Liver (tissue), 9 donors: ENCODE data around the gene IP6K3. TPM values are rescaled to one million over a fixed set of nuclear protein-coding genes. Genes with fewer than 3 reads are reported as not detected.

Experiments
- DNase-seq: peaks from one replicate; pipeline ENCODE4 v3.0.0-alpha.2; 2017; ENCODE audit warnings: low spot score
- H3K27ac ChIP-seq, 2 donors: one replicate each; pipeline ENCODE4 v1.7.0; 2013; ENCODE audit warnings: inconsistent platforms in 2 of 2, low read length in 2 of 2, control low read depth in 1 of 2, low read depth in 1 of 2, mild to moderate bottlenecking in 1 of 2
- H3K27me3 ChIP-seq, 4 donors: one replicate each; pipeline versions ENCODE4 v1.6.1 to v1.7.0; 2013; ENCODE audit warnings: low read length in 3 of 4, inconsistent platforms in 1 of 4, mild to moderate bottlenecking in 1 of 4, moderate library complexity in 1 of 4; ENCODE audit not compliant: control insufficient read depth in 4 of 4, insufficient read depth in 4 of 4
- H3K36me3 ChIP-seq, 4 donors: one replicate each; pipeline versions ENCODE4 v1.6.1 to v1.7.0; 2013; ENCODE audit warnings: low read length in 3 of 4, mild to moderate bottlenecking in 3 of 4, low read depth in 1 of 4, moderate library complexity in 1 of 4; ENCODE audit not compliant: control insufficient read depth in 4 of 4, insufficient read depth in 3 of 4
- H3K4me1 ChIP-seq, 4 donors: one replicate each; pipeline versions ENCODE4 v1.6.1 to v1.7.0; 2013; ENCODE audit warnings: low read length in 3 of 4, mild to moderate bottlenecking in 3 of 4, moderate library complexity in 1 of 4; ENCODE audit not compliant: control insufficient read depth in 4 of 4, insufficient read depth in 4 of 4
- H3K4me3 ChIP-seq, 3 donors: one replicate each; pipeline versions ENCODE4 v1.6.1 to v1.7.0; 2013; ENCODE audit warnings: low read length in 3 of 3, control low read depth in 1 of 3, low read depth in 1 of 3, mild to moderate bottlenecking in 1 of 3
- H3K9ac ChIP-seq, 2 donors: one replicate each; pipeline ENCODE4 v1.7.0; 2013; ENCODE audit warnings: low read length in 2 of 2, mild to moderate bottlenecking in 2 of 2, moderate library complexity in 2 of 2, control low read depth in 1 of 2, low read depth in 1 of 2
- H3K9me3 ChIP-seq, 4 donors: one replicate each; pipeline versions ENCODE4 v1.6.1 to v1.7.0; 2013; ENCODE audit warnings: low read length in 3 of 4; ENCODE audit not compliant: control insufficient read depth in 4 of 4
- ATF3 ChIP-seq: IDR thresholded peaks from 2 replicates; pipeline ENCODE4 v1.6.1; 2016; ENCODE audit warnings: antibody characterized with exemption
- EGR1 ChIP-seq, 2 donors: IDR thresholded peaks; 2 replicates each; pipeline ENCODE4 v1.6.1; 2016 to 2018; ENCODE audit warnings: antibody characterized with exemption in 2 of 2, low read depth in 2 of 2
- FOXA1 ChIP-seq: IDR thresholded peaks from 2 replicates; pipeline ENCODE4 v1.6.1; 2016; ENCODE audit warnings: antibody characterized with exemption
- FOXA2 ChIP-seq: IDR thresholded peaks from 2 replicates; pipeline ENCODE4 v1.6.1; 2016; ENCODE audit warnings: antibody characterized with exemption
- GABPA ChIP-seq, 2 donors: IDR thresholded peaks in 1 of 2; conservative IDR thresholded peaks in 1 of 2; 2 replicates each; pipeline ENCODE4 v1.6.1; 2016; ENCODE audit warnings: antibody characterized with exemption in 2 of 2, mild to moderate bottlenecking in 1 of 2, moderate library complexity in 1 of 2
- HNF4A ChIP-seq, 2 donors: conservative IDR thresholded peaks; 2 replicates each; pipeline ENCODE4 v1.6.1; 2016; ENCODE audit warnings: antibody characterized with exemption in 2 of 2, mild to moderate bottlenecking in 2 of 2
- HNF4G ChIP-seq: IDR thresholded peaks from 2 replicates; pipeline ENCODE4 v1.6.1; 2016; ENCODE audit warnings: antibody characterized with exemption
- JUND ChIP-seq, 2 donors: IDR thresholded peaks; 2 replicates each; pipeline ENCODE4 v1.6.1; 2016; ENCODE audit warnings: antibody characterized with exemption in 2 of 2
- MAX ChIP-seq: IDR thresholded peaks from 2 replicates; pipeline ENCODE4 v1.6.1; 2016; ENCODE audit warnings: antibody characterized with exemption
- NR2F2 ChIP-seq: IDR thresholded peaks from 2 replicates; pipeline ENCODE4 v1.6.1; 2016; ENCODE audit warnings: antibody characterized with exemption
- RAD21 ChIP-seq, 2 donors: IDR thresholded peaks; 2 replicates each; pipeline ENCODE4 v1.6.1; 2016; ENCODE audit warnings: antibody characterized with exemption in 2 of 2, mild to moderate bottlenecking in 2 of 2
- REST ChIP-seq: IDR thresholded peaks from 2 replicates; pipeline ENCODE4 v1.6.1; 2016; ENCODE audit warnings: antibody characterized with exemption, mild to moderate bottlenecking
- RXRA ChIP-seq, 2 donors: IDR thresholded peaks; 2 replicates each; pipeline ENCODE4 v1.6.1; 2017 to 2018; ENCODE audit warnings: antibody characterized with exemption in 2 of 2, mild to moderate bottlenecking in 1 of 2
- SP1 ChIP-seq: IDR thresholded peaks from 2 replicates; pipeline ENCODE4 v1.6.1; 2018; ENCODE audit warnings: antibody characterized with exemption, mild to moderate bottlenecking
- YY1 ChIP-seq: IDR thresholded peaks from 2 replicates; pipeline ENCODE4 v1.6.1; 2016; ENCODE audit warnings: antibody characterized with exemption, mild to moderate bottlenecking
- WGBS: extraction: QIAGEN DNeasy Blood & Tissue Kit; methylation state at CpG from one replicate; pipeline ENCODE4 v1.1.7; 2013; 5-methylcytosine and 5-hydroxymethylcytosine counted together
- polyA plus RNA-seq, 2 donors: library from polyadenylated mRNA; stranded (reverse) in 1 of 2; unstranded in 1 of 2; fragments of 200-250 nt in 1 of 2; fragments of >200 nt in 1 of 2; fragmentation: Nextera tagmentation in 1 of 2; extraction: Ambion mirVana in 1 of 2; gene quantifications; one replicate each; pipeline versions ENCODE4 v1.2.1 to v1.2.3, GENCODE V29; 2013 to 2015
- total RNA-seq, 2 donors: library from RNA; depleted of rRNA; stranded (reverse); fragments of >200 nt; gene quantifications; one replicate each; pipeline ENCODE4 v1.2.3, GENCODE V29; 2014
- TF ChIP-seq, protein P1 (sequence below): IDR thresholded peaks from 2 replicates; pipeline ENCODE4 v1.6.1; 2016; ENCODE audit warnings: antibody characterized with exemption
- TF ChIP-seq, protein P2 (sequence below): fragments of 150-350 bp; IDR thresholded peaks from 2 replicates; pipeline ENCODE4 v1.5.1; 2017; ENCODE audit warnings: improper control_type of control experiment, low read depth, low read length; ENCODE audit not compliant: missing input control
- donor health status: healthy.
- donor health status: healthy.
- donor health status: healthy.
- donor health status: healthy.
- donor health status: healthy.

The IP6K3 gene
- total and polyA plus RNA-seq, 4 donors: 1.5 to 12.9 (median 6.7) TPM

DNA sequence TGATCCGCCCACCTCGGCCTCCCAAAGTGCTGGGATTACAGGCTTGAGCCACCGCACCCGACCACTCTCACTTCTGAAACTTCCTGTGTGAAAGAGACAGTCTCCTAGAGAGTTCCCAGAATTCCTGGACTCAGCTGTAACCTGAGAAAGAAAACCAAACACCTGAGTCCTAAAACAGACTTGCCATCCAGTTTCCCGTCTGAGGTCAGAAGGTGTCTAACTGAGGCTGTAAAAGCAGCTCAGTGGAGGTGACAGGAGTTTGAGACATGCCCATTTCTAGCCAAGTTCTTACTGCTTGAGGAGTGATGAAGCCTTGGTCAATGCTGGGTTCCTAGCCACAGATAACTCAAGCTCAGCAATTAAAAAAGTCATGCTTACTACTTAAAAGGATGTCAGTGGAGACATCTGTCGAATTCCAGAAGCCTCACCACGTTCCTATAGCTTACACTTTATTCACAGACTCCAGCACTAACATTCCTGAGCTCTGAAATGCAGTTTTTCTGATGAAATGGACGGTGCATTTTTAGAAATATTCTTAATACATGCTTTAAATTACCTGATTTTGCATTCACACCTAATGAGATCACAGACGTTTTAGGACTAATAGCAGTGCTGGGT, 41.3 kb downstream of the IP6K3 start:
- Histone ChIP-seq H3K9ac (no peak overlapping the region), H3K9me3 (no peaks in the 10 kb centered on the region), H3K27me3 (no peaks in the 10 kb centered on the region), H3K36me3 (peaks cover under 1 to 8% (median 2%) of the 10 kb centered on the region in 4 donors), H3K4me1 (peaks cover 0 to under 1% (median under 1%) of the 10 kb centered on the region in 4 donors), H3K27ac (no peak overlapping the region), H3K4me3 (no peak overlapping the region)
- WGBS: 96% methylated on average over 9 of the region's 9 CpGs
- TF ChIP-seq, protein P1, sequence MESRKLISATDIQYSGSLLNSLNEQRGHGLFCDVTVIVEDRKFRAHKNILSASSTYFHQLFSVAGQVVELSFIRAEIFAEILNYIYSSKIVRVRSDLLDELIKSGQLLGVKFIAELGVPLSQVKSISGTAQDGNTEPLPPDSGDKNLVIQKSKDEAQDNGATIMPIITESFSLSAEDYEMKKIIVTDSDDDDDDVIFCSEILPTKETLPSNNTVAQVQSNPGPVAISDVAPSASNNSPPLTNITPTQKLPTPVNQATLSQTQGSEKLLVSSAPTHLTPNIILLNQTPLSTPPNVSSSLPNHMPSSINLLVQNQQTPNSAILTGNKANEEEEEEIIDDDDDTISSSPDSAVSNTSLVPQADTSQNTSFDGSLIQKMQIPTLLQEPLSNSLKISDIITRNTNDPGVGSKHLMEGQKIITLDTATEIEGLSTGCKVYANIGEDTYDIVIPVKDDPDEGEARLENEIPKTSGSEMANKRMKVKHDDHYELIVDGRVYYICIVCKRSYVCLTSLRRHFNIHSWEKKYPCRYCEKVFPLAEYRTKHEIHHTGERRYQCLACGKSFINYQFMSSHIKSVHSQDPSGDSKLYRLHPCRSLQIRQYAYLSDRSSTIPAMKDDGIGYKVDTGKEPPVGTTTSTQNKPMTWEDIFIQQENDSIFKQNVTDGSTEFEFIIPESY: no peak
- TF ChIP-seq GABPA (IDR thresholded peaks at IDR 0.05 in 1 of 2, conservative IDR thresholded peaks at IDR 0.05 in 1 of 2): no peak
- TF ChIP-seq HNF4G: no peak
- TF ChIP-seq MAX: no peak
- TF ChIP-seq FOXA1: no peak
- no peak for TF ChIP-seq RAD21 (IDR thresholded peaks at IDR 0.05)
- TF ChIP-seq ATF3: no peak
- DNase-seq: no peak

DNA sequence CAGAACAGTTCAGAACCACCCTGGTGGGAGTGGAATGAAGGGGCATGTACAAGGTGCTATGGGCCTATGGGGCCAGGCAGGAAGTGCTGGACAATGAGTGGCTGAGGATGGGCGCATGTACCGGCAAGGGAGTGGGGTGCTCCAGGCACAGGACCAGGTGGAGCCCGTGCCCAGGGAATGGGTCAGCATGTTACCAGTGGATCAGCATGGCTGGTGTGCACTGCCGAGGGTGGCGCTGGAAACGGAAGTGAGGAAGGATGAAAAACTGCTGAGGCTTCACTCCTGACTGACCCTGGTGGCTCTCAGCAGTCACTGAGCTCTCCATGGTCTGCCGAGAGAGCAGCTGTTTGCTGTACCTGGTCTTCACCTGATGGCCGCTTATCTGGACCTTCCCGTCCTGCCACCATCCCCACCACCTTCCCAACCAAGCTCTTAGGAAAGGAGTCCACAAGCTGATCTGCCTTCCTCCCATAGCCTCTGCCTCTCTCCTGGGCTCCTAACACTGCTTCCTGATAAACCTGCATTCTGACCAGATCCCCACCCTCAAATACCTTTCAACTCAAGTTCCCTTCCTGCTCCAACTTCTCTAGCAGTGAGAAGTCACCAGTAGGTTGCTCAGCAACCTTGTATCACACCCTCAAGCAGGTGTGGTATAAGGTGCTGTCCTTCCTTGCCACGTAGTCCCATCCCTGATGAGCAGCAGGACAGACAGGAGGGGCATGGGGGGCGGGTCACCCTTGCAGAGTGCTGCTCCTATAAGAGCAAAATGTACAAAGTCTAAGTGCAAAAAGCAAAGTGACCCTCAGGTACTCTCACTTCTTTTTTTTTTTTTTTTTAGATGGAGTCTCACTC, 42.3 kb downstream of the IP6K3 start:
- no peaks in the 10 kb centered on the region for H3K9me3 ChIP-seq
- peaks cover under 1 to 8% (median 3%) of the 10 kb centered on the region in 4 donors for H3K36me3 ChIP-seq
- no peaks in the 10 kb centered on the region for H3K4me1 ChIP-seq
- no peaks in the 10 kb centered on the region for H3K27me3 ChIP-seq
- no peak for DNase-seq
- TF ChIP-seq REST (no peak), SP1 (no peak), YY1 (no peak), MAX (no peak), EGR1 (IDR thresholded peaks at IDR 0.05; ENCODE audit: low read depth in 2 of 2) (no peak), NR2F2 (no peak), HNF4G (no peak), FOXA1 (no peak), JUND (IDR thresholded peaks at IDR 0.05) (no peak), RXRA (IDR thresholded peaks at IDR 0.05) (no peak), FOXA2 (no peak), ATF3 (no peak), RAD21 (IDR thresholded peaks at IDR 0.05) (no peak), HNF4A (conservative IDR thresholded peaks at IDR 0.05) (no peak)
- TF ChIP-seq, protein P2, sequence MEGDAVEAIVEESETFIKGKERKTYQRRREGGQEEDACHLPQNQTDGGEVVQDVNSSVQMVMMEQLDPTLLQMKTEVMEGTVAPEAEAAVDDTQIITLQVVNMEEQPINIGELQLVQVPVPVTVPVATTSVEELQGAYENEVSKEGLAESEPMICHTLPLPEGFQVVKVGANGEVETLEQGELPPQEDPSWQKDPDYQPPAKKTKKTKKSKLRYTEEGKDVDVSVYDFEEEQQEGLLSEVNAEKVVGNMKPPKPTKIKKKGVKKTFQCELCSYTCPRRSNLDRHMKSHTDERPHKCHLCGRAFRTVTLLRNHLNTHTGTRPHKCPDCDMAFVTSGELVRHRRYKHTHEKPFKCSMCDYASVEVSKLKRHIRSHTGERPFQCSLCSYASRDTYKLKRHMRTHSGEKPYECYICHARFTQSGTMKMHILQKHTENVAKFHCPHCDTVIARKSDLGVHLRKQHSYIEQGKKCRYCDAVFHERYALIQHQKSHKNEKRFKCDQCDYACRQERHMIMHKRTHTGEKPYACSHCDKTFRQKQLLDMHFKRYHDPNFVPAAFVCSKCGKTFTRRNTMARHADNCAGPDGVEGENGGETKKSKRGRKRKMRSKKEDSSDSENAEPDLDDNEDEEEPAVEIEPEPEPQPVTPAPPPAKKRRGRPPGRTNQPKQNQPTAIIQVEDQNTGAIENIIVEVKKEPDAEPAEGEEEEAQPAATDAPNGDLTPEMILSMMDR: no peak
- TF ChIP-seq, protein P1: no peak
- H3K4me3 ChIP-seq: no peak overlapping the region
- whole genome bisulfite sequencing: 90% methylated on average over 11 of the region's 11 CpGs
- H3K27ac ChIP-seq: no peak overlapping the region
- no peak overlapping the region for H3K9ac ChIP-seq
